Medulla oblongata (tissue), 1 donor: ENCODE results near the gene MYRIP.
A peak's percentile ranks its signal among the peaks of the same experiment; 100 is the strongest.
"Not testable (repeated sequence)": the region's sequence is repeated elsewhere in the genome, so short reads cannot be mapped to it uniquely, and the experiment has no call there.

Source experiments
- DNase-seq: peaks from one replicate; pipeline ENCODE4 v3.0.0-alpha.2; 2015; ENCODE audit errors: extremely low spot score

MYRIP gene

GRCh38 chr3:39809181-39809994, at the start of gene MYRIP:
MYRIP (plus strand) TSS chr3:39809609; CDS start chr3:39900817, 91,208 bp downstream.
- DNase-seq, result peak; percentile 58

GRCh38 chr3:39760325-39760724, 49.1 kb upstream of the MYRIP start:
- no peak for DNase-seq

GRCh38 chr3:39762537-39763070, 46.8 kb upstream of the MYRIP start:
- DNase-seq, result no peak

GRCh38 chr3:39763390-39763789, 46.0 kb upstream of the MYRIP start:
- no peak for DNase-seq

- no peak for DNase-seq
These were observed 43.8 kb upstream of the MYRIP start for GRCh38 chr3:39765575-39765974.

GRCh38 chr3:39766433-39766832, 43.0 kb upstream of the MYRIP start:
- DNase-seq, result no peak

- DNase-seq, result not testable (repeated sequence)
These were observed 42.5 kb upstream of the MYRIP start for GRCh38 chr3:39766909-39767308.

GRCh38 chr3:39778168-39778567, 31.2 kb upstream of the MYRIP start:
- DNase-seq, result not testable (repeated sequence)

- DNase-seq, result no peak
These were observed 29.7 kb upstream of the MYRIP start for GRCh38 chr3:39779511-39780230.

- no peak for DNase-seq
These were observed 29.1 kb upstream of the MYRIP start for GRCh38 chr3:39780352-39780751.

GRCh38 chr3:39781025-39781424, 28.4 kb upstream of the MYRIP start:
- no peak for DNase-seq

- no peak for DNase-seq
These were observed 27.8 kb upstream of the MYRIP start for GRCh38 chr3:39781632-39782031.

GRCh38 chr3:39783680-39784079, 25.7 kb upstream of the MYRIP start:
- no peak for DNase-seq

GRCh38 chr3:39784922-39785321, 24.5 kb upstream of the MYRIP start:
- no peak for DNase-seq

- no peak for DNase-seq
These were observed 21.1 kb upstream of the MYRIP start for GRCh38 chr3:39788128-39788883.

GRCh38 chr3:39791603-39792002, 17.8 kb upstream of the MYRIP start:
- DNase-seq, result no peak

- DNase-seq, result no peak
These were observed 14.5 kb upstream of the MYRIP start for GRCh38 chr3:39794880-39795279.

GRCh38 chr3:39801216-39801615, 8.2 kb upstream of the MYRIP start:
- no peak for DNase-seq

GRCh38 chr3:39802486-39802885, 6.9 kb upstream of the MYRIP start:
- DNase-seq, result not testable (repeated sequence)

GRCh38 chr3:39803956-39804355, 5.5 kb upstream of the MYRIP start:
- no peak for DNase-seq

GRCh38 chr3:39804951-39805350, 4.5 kb upstream of the MYRIP start:
- DNase-seq, result no peak

GRCh38 chr3:39805650-39806049, 3.8 kb upstream of the MYRIP start:
- DNase-seq, result no peak
